Fibroblast of lung (primary cell): ENCODE data around the gene PRDM16. TPM values are rescaled to one million over a fixed set of nuclear protein-coding genes. Genes with fewer than 3 reads are reported as not detected.

ENCODE experiments used
- DNase-seq, 2 donors: peaks; one replicate each; pipeline versions ENCODE4 v3.0.0 to v3.0.0-alpha.2; 2010; ENCODE audit warnings: low read depth in 2 of 2
- H2AFZ ChIP-seq: 2 replicates; pipeline ENCODE4 v1.5.1; 2012; ENCODE audit warnings: low read length, control low read depth, inconsistent platforms
- H3K27ac ChIP-seq: 2 replicates; pipeline ENCODE4 v1.5.1; 2011; ENCODE audit warnings: low read length, control low read depth; ENCODE audit not compliant: insufficient read depth
- H3K27me3 ChIP-seq: 2 replicates; pipeline ENCODE4 v1.5.1; 2011; ENCODE audit warnings: mild to moderate bottlenecking, low read length; ENCODE audit not compliant: control insufficient read depth, insufficient read depth
- H3K36me3 ChIP-seq: 2 replicates; pipeline ENCODE4 v1.5.1; 2011; ENCODE audit warnings: low read length; ENCODE audit not compliant: control insufficient read depth, insufficient read depth
- H3K4me1 ChIP-seq: 2 replicates; pipeline ENCODE4 v1.5.1; 2011; ENCODE audit warnings: low read length; ENCODE audit not compliant: control insufficient read depth, insufficient read depth; ENCODE audit errors: extremely low read depth
- H3K4me2 ChIP-seq: 2 replicates; pipeline ENCODE4 v1.5.1; 2011; ENCODE audit warnings: low read length, control low read depth; ENCODE audit not compliant: insufficient read depth; ENCODE audit errors: extremely low read depth
- H3K4me3 ChIP-seq, 4 experiments: fragments of 200-600 bp in 1 of 4; sonication (generic) in 1 of 4; replicated peaks in 1 of 4; 2 replicates each; pipeline ENCODE4 v1.5.1; 2011 to 2016; ENCODE audit warnings: low read length in 4 of 4, low read depth in 3 of 4, mild to moderate bottlenecking in 3 of 4, control low read depth in 2 of 4, inconsistent platforms in 1 of 4, mixed read lengths in 1 of 4; ENCODE audit not compliant: insufficient read depth in 1 of 4; ENCODE audit errors: control extremely low read depth in 1 of 4
- H3K79me2 ChIP-seq: 2 replicates; pipeline ENCODE4 v1.5.1; 2012; ENCODE audit warnings: mild to moderate bottlenecking, low read length, inconsistent platforms; ENCODE audit not compliant: control insufficient read depth, insufficient read depth
- H3K9ac ChIP-seq: 2 replicates; pipeline ENCODE4 v1.5.1; 2011; ENCODE audit warnings: mild to moderate bottlenecking, low read length, control low read depth; ENCODE audit not compliant: insufficient read depth
- H3K9me3 ChIP-seq: 2 replicates; pipeline ENCODE4 v1.5.1; 2012; ENCODE audit warnings: low read depth, low read length; ENCODE audit not compliant: control insufficient read depth, insufficient read depth
- H4K20me1 ChIP-seq: 2 replicates; pipeline ENCODE4 v1.5.1; 2011; ENCODE audit warnings: low read length; ENCODE audit not compliant: control insufficient read depth, insufficient read depth; ENCODE audit errors: extremely low read depth
- CTCF ChIP-seq, 2 donors: IDR thresholded peaks in 1 of 2; conservative IDR thresholded peaks in 1 of 2; 1 replicate in 1 of 2; 2 replicates in 1 of 2; pipeline ENCODE4 v1.5.1; 2011 to 2012; ENCODE audit warnings: low read length in 2 of 2, control low read depth in 1 of 2, inconsistent platforms in 1 of 2, low read depth in 1 of 2, mild to moderate bottlenecking in 1 of 2
- EZH2 ChIP-seq: IDR thresholded peaks from 2 replicates; pipeline ENCODE4 v1.5.1; 2012; ENCODE audit warnings: low read length, control low read depth, mild to moderate bottlenecking; ENCODE audit errors: missing control alignments
- polyA plus RNA-seq, 2 donors: library from polyadenylated mRNA; depleted of rRNA in 1 of 2; stranded (reverse) in 1 of 2; unstranded in 1 of 2; fragments of >200 nt; gene quantifications; 2 replicates each; pipeline ENCODE4 v1.2.1, GENCODE V29; 2011 to 2012; ENCODE audit warnings: missing spikeins in 1 of 2
- total RNA-seq: library from RNA; depleted of rRNA; stranded (reverse); fragments of >200 nt; gene quantifications from 2 replicates; pipeline ENCODE4 v1.2.1, GENCODE V29; 2014

PRDM16 gene
- total and polyA plus RNA-seq, 2 donors (not counting 1 experiment from before 2014, with no cell fraction given): 0.30 to 1.8 TPM

- TF ChIP-seq EZH2 (no peak), CTCF (conservative IDR thresholded peaks at IDR 0.05 in 1 of 2, IDR thresholded peaks at IDR 0.05 in 1 of 2; ENCODE audit: low read depth in 1 of 2, low read length in 2 of 2) (no peak)
- no peak overlapping the region for H3K27ac ChIP-seq
- H3K36me3 ChIP-seq: no peaks in the 10 kb centered on the region
- H3K4me1 ChIP-seq: no peaks in the 10 kb centered on the region
- H3K27me3 ChIP-seq: no peaks in the 10 kb centered on the region
- H3K4me2 ChIP-seq: no peak overlapping the region
- no peaks in the 10 kb centered on the region for H4K20me1 ChIP-seq
- H3K4me3 ChIP-seq: no peak overlapping the region
- H3K79me2 ChIP-seq: no peaks in the 10 kb centered on the region
- no peak overlapping the region for H2AFZ ChIP-seq
- no peaks in the 10 kb centered on the region for H3K9me3 ChIP-seq
- H3K9ac ChIP-seq: no peak overlapping the region
- DNase-seq: no peak
These were observed 364.1 kb downstream of the PRDM16 start for GRCh38 chr1:3433076-3433475.

GRCh38 chr1:3433596-3434320 lies 364.8 kb downstream of the PRDM16 start:
- Histone ChIP-seq H2AFZ (no peak overlapping the region), H3K36me3 (no peaks in the 10 kb centered on the region), H3K4me2 (no peak overlapping the region), H3K27me3 (no peaks in the 10 kb centered on the region), H3K27ac (no peak overlapping the region), H3K9me3 (no peaks in the 10 kb centered on the region), H3K9ac (no peak overlapping the region), H3K79me2 (no peaks in the 10 kb centered on the region), H4K20me1 (no peaks in the 10 kb centered on the region), H3K4me3 (no peak overlapping the region), H3K4me1 (no peaks in the 10 kb centered on the region)
- DNase-seq: no peak
- no peak for TF ChIP-seq EZH2
- no peak for TF ChIP-seq CTCF (conservative IDR thresholded peaks at IDR 0.05 in 1 of 2, IDR thresholded peaks at IDR 0.05 in 1 of 2; ENCODE audit: low read depth in 1 of 2, low read length in 2 of 2)

- no peaks in the 10 kb centered on the region for H3K36me3 ChIP-seq
- no peak overlapping the region for H3K9ac ChIP-seq
- TF ChIP-seq EZH2 (no peak), CTCF (conservative IDR thresholded peaks at IDR 0.05 in 1 of 2, IDR thresholded peaks at IDR 0.05 in 1 of 2; ENCODE audit: low read depth in 1 of 2, low read length in 2 of 2) (no peak)
These were observed 365.6 kb downstream of the PRDM16 start for GRCh38 chr1:3434406-3435110.

More at GRCh38 chr1:3434406-3435110, 365.6 kb downstream of the PRDM16 start:
- Histone ChIP-seq H2AFZ (no peak overlapping the region), H4K20me1 (no peaks in the 10 kb centered on the region), H3K4me2 (no peak overlapping the region), H3K79me2 (no peaks in the 10 kb centered on the region), H3K27me3 (no peaks in the 10 kb centered on the region), H3K4me3 (no peak overlapping the region), H3K9me3 (no peaks in the 10 kb centered on the region), H3K4me1 (no peaks in the 10 kb centered on the region), H3K27ac (no peak overlapping the region)
- no peak for DNase-seq
